Panc1 (cell line): ENCODE data around the gene ZIC2.
A peak's percentile ranks its signal among the peaks of the same experiment; 100 is the strongest.

Source experiments
- POLR2AphosphoS5 ChIP-seq: IDR thresholded peaks from 2 replicates; pipeline ENCODE4 v1.6.1; 2012; ENCODE audit warnings: mild to moderate bottlenecking, low read depth, low read length, moderate library complexity
- SIN3A ChIP-seq: IDR thresholded peaks from 2 replicates; pipeline ENCODE4 v1.6.1; 2012; ENCODE audit warnings: low read depth, mild to moderate bottlenecking, low read length, moderate library complexity, borderline replicate concordance; ENCODE audit not compliant: insufficient read depth
- TF ChIP-seq, protein P1 (sequence below): fragments of 450-650 bp; IDR thresholded peaks from 2 replicates; pipeline ENCODE4 v1.5.1; 2017; ENCODE audit warnings: mild to moderate bottlenecking
- TF ChIP-seq, protein P2 (sequence below), 2 experiments: IDR thresholded peaks; 2 replicates each; pipeline ENCODE4 v1.6.1; 2011 to 2012; ENCODE audit warnings: low read depth in 2 of 2, control low read depth in 1 of 2, low read length in 1 of 2, mild to moderate bottlenecking in 1 of 2, moderate library complexity in 1 of 2; ENCODE audit not compliant: insufficient read depth in 1 of 2

DNA sequence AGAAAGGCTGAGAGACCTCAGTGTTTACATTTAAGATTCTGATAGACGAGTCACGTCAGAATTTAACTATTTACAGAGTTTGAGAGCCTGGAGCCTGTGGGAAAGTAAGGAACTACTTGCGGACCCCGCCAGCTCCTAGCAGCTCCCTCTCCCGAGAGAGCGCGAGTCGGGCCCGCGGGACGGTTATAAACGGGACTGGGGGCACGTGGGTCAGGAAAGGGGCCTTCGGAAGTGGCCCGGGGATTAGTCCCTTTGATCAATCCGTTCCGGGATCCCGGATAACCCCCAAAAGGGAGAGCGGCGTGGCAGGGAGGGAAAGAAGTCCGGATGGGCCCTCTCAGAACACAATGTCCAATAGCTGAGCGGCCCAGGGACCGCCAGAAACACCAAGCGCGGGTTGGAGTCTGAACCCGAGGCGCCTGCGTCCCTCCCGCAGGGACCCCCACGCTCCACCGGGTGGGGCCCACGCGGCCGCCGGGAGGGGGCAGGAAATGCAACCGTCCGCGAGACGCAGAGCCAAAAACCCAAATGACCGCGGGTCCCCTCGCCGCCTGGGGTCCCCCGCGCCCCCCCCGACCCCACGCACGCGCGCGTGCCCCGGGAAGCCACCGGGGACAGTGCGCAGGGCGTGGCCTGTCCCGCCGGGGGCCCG is 13.6 kb upstream of the ZIC2 start:
- TF ChIP-seq POLR2AphosphoS5 (peak; percentile 36; the same call in 1 of the 2 replicates), SIN3A (no peak)
- TF ChIP-seq, protein P1, sequence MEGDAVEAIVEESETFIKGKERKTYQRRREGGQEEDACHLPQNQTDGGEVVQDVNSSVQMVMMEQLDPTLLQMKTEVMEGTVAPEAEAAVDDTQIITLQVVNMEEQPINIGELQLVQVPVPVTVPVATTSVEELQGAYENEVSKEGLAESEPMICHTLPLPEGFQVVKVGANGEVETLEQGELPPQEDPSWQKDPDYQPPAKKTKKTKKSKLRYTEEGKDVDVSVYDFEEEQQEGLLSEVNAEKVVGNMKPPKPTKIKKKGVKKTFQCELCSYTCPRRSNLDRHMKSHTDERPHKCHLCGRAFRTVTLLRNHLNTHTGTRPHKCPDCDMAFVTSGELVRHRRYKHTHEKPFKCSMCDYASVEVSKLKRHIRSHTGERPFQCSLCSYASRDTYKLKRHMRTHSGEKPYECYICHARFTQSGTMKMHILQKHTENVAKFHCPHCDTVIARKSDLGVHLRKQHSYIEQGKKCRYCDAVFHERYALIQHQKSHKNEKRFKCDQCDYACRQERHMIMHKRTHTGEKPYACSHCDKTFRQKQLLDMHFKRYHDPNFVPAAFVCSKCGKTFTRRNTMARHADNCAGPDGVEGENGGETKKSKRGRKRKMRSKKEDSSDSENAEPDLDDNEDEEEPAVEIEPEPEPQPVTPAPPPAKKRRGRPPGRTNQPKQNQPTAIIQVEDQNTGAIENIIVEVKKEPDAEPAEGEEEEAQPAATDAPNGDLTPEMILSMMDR: no peak
- TF ChIP-seq, protein P2, sequence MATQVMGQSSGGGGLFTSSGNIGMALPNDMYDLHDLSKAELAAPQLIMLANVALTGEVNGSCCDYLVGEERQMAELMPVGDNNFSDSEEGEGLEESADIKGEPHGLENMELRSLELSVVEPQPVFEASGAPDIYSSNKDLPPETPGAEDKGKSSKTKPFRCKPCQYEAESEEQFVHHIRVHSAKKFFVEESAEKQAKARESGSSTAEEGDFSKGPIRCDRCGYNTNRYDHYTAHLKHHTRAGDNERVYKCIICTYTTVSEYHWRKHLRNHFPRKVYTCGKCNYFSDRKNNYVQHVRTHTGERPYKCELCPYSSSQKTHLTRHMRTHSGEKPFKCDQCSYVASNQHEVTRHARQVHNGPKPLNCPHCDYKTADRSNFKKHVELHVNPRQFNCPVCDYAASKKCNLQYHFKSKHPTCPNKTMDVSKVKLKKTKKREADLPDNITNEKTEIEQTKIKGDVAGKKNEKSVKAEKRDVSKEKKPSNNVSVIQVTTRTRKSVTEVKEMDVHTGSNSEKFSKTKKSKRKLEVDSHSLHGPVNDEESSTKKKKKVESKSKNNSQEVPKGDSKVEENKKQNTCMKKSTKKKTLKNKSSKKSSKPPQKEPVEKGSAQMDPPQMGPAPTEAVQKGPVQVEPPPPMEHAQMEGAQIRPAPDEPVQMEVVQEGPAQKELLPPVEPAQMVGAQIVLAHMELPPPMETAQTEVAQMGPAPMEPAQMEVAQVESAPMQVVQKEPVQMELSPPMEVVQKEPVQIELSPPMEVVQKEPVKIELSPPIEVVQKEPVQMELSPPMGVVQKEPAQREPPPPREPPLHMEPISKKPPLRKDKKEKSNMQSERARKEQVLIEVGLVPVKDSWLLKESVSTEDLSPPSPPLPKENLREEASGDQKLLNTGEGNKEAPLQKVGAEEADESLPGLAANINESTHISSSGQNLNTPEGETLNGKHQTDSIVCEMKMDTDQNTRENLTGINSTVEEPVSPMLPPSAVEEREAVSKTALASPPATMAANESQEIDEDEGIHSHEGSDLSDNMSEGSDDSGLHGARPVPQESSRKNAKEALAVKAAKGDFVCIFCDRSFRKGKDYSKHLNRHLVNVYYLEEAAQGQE (IDR thresholded peaks at IDR 0.05; ENCODE audit: insufficient read depth in 1 of 2, low read depth in 2 of 2, low read length in 1 of 2): no peak
